Endothelial cell of umbilical vein (primary cell): ENCODE results near the gene SETDB1. TPM values are rescaled to one million over a fixed set of nuclear protein-coding genes. Genes with fewer than 3 reads are reported as not detected.

Experiments
- BruUV-seq: library from RNA; stranded (reverse); fragments of 400-500 nt; replicated peaks from 2 replicates; lab custom pipeline; 2021; lab: Mats Ljungman, UMichigan
- CTCF ChIA-PET: fragments of 300-600, 350-600 bp; sonication (Branson Sonifier 250); formaldehyde crosslinking; loops from one replicate; lab custom pipeline; 2021; ENCODE audit warnings: antibody characterized with exemption, inconsistent platforms; lab: Charles Lee
- POLR2A ChIA-PET: fragments of 300-600, 350-600 bp; sonication (Branson Sonifier 250); formaldehyde crosslinking; loops from one replicate; lab custom pipeline; 2021; ENCODE audit warnings: antibody characterized with exemption, inconsistent platforms; lab: Charles Lee
- DNase-seq: peaks from one replicate; pipeline ENCODE4 v3.0.0-alpha.2; 2011; ENCODE audit warnings: low read depth, low spot score
- FAIRE-seq: peaks from 2 replicates; lab custom pipeline; 2011; peaks lifted over from hg19 to GRCh38; lab: Jason Lieb, UNC
- H2AFZ ChIP-seq: 2 replicates; pipeline ENCODE4 v1.6.0; 2012; ENCODE audit warnings: low read depth, low read length, control low read depth, inconsistent platforms
- H3K27ac ChIP-seq: 2 replicates; pipeline ENCODE4 v1.5.1; 2011; ENCODE audit warnings: low read depth, mild to moderate bottlenecking, control low read depth, low read length, moderate library complexity; ENCODE audit not compliant: insufficient read depth
- H3K27me3 ChIP-seq, 2 experiments: 2 replicates each; pipeline versions ENCODE4 v1.6.0 to v1.6.1; 2011; ENCODE audit warnings: low read length in 2 of 2, mixed read lengths in 1 of 2; ENCODE audit not compliant: control insufficient read depth in 2 of 2, insufficient read depth in 2 of 2
- H3K36me3 ChIP-seq, 2 experiments: 2 replicates in 1 of 2; 3 replicates in 1 of 2; pipeline ENCODE4 v1.5.1; 2011; ENCODE audit warnings: low read length in 2 of 2, mild to moderate bottlenecking in 1 of 2, moderate library complexity in 1 of 2; ENCODE audit not compliant: control insufficient read depth in 2 of 2, insufficient read depth in 2 of 2; ENCODE audit errors: extremely low read depth in 1 of 2
- H3K4me1 ChIP-seq: 3 replicates; pipeline ENCODE4 v1.5.1; 2011; ENCODE audit warnings: mild to moderate bottlenecking, low read length; ENCODE audit not compliant: control insufficient read depth, insufficient read depth; ENCODE audit errors: extremely low read depth
- H3K4me2 ChIP-seq: 2 replicates; pipeline ENCODE4 v1.6.1; 2011; ENCODE audit warnings: low read length, control low read depth, mixed read lengths; ENCODE audit not compliant: insufficient read depth
- H3K4me3 ChIP-seq, 3 experiments: fragments of 200-600 bp in 1 of 3; sonication (generic), shearing (Covaris generic) in 1 of 3; replicated peaks in 1 of 3; 2 replicates each; pipeline ENCODE4 v1.5.1; 2011 to 2016; ENCODE audit warnings: control low read depth in 3 of 3, low read length in 3 of 3, mild to moderate bottlenecking in 2 of 3, inconsistent platforms in 1 of 3, low read depth in 1 of 3, moderate library complexity in 1 of 3; ENCODE audit not compliant: insufficient read depth in 1 of 3
- H3K79me2 ChIP-seq: 2 replicates; pipeline ENCODE4 v1.6.0; 2012; ENCODE audit warnings: low read length, inconsistent platforms; ENCODE audit not compliant: control insufficient read depth, insufficient read depth
- H3K9ac ChIP-seq: replicated peaks from 2 replicates; pipeline ENCODE3; 2011; ENCODE audit warnings: low read length, control low read depth; ENCODE audit not compliant: insufficient read depth; ENCODE audit errors: extremely low read depth
- H3K9me1 ChIP-seq: replicated peaks from 3 replicates; pipeline ENCODE4 v1.6.0; 2011; ENCODE audit warnings: mild to moderate bottlenecking, low read length; ENCODE audit not compliant: control insufficient read depth, insufficient read depth; ENCODE audit errors: extremely low read depth
- H3K9me3 ChIP-seq: replicated peaks from 2 replicates; pipeline ENCODE4 v1.5.1; 2012; ENCODE audit warnings: low read length, inconsistent platforms; ENCODE audit not compliant: control insufficient read depth, insufficient read depth
- H4K20me1 ChIP-seq: replicated peaks from 2 replicates; pipeline ENCODE3; 2011; ENCODE audit warnings: mild to moderate bottlenecking, low read length; ENCODE audit not compliant: control insufficient read depth, insufficient read depth; ENCODE audit errors: extremely low read depth
- CTCF ChIP-seq, 2 donors: IDR thresholded peaks; 1 replicate in 1 of 2; 2 replicates in 1 of 2; pipeline ENCODE4 v1.5.1; 2011; ENCODE audit warnings: low read length in 2 of 2, mild to moderate bottlenecking in 2 of 2, moderate library complexity in 2 of 2, control low read depth in 1 of 2, inconsistent platforms in 1 of 2, low read depth in 1 of 2; ENCODE audit not compliant: insufficient read depth in 1 of 2; ENCODE audit errors: extremely low read depth in 1 of 2
- EZH2 ChIP-seq: IDR thresholded peaks from 2 replicates; pipeline ENCODE4 v1.6.1; 2012; ENCODE audit warnings: borderline replicate concordance, low read depth, mild to moderate bottlenecking, moderate library complexity, low read length, inconsistent platforms; ENCODE audit not compliant: severe bottlenecking
- FOS ChIP-seq: IDR thresholded peaks from 2 replicates; pipeline ENCODE4 v1.6.1; 2011; ENCODE audit warnings: mild to moderate bottlenecking, low read length, moderate library complexity, borderline replicate concordance; ENCODE audit not compliant: insufficient read depth
- GATA2 ChIP-seq: IDR thresholded peaks from 2 replicates; pipeline ENCODE4 v1.7.0; 2011; ENCODE audit warnings: low read depth, mild to moderate bottlenecking, moderate library complexity, mixed read lengths, low read length; ENCODE audit not compliant: insufficient read length, insufficient read depth
- JUN ChIP-seq: IDR thresholded peaks from 2 replicates; pipeline ENCODE4 v1.6.1; 2011; ENCODE audit warnings: borderline replicate concordance, low read depth; ENCODE audit not compliant: insufficient read length, insufficient read depth
- MYC ChIP-seq: IDR thresholded peaks from one replicate; pipeline ENCODE4 v1.6.1; 2011; ENCODE audit warnings: mild to moderate bottlenecking, low read depth, low read length
- POLR2A ChIP-seq: IDR thresholded peaks from 2 replicates; pipeline ENCODE4 v1.6.1; 2012; ENCODE audit warnings: low read depth, mild to moderate bottlenecking, control low read depth, low read length
- POLR2AphosphoS5 ChIP-seq: IDR thresholded peaks from 2 replicates; pipeline ENCODE4 v1.6.1; 2012; ENCODE audit warnings: low read depth, mild to moderate bottlenecking, control low read depth, low read length, moderate library complexity; ENCODE audit not compliant: insufficient read depth
- dilution Hi-C: fragments of 300-500 bp; cut with MboI; formaldehyde crosslinking; loops from one replicate; pipeline ENCODE4 v1.15.0; 2019; ENCODE audit warnings: low sequenced_read_pairs; ENCODE audit not compliant: extremely low pct_ligation_motif_present
- intact Hi-C: fragments of 100-400 bp; cut with micrococcal nuclease; formaldehyde crosslinking; loops from one replicate; pipeline ENCODE4 v1.10.0; 2022
- polyA plus RNA-seq, 4 experiments: library from polyadenylated mRNA; depleted of rRNA in 3 of 4; stranded (reverse) in 3 of 4; unstranded in 1 of 4; fragments of >200 nt; gene quantifications; 2 replicates each; pipeline versions ENCODE4 v1.2.1 to v1.2.3, GENCODE V29; 2011 to 2012; ENCODE audit warnings: missing spikeins in 1 of 4
- total RNA-seq: library from RNA; stranded (reverse); gene quantifications from 2 replicates; pipeline ENCODE4 v1.2.3, GENCODE V29; 2021
- TF ChIP-seq, protein P1 (sequence below): IDR thresholded peaks from 2 replicates; pipeline ENCODE4 v1.6.1; 2011; ENCODE audit not compliant: insufficient read depth, insufficient read length

Gene SETDB1
- total and polyA plus RNA-seq, 2 donors (not counting 3 experiments of a cell fraction or from before 2014, with no cell fraction given) = 25.3 to 49.2 TPM

- POLR2A ChIA-PET = interaction anchor here (0.7 kb wide), 1 partner anchor 25 kb away, joined by 3 read pairs; no protein-coding TSS in a partner anchor
- Histone ChIP-seq H3K4me1 (no peaks in the 10 kb centered on the region), H3K9me3 (no peaks in the 10 kb centered on the region), H3K36me3 (peaks cover 28 to 34% of the 10 kb centered on the region in 2 experiments), H3K9me1 (no peaks in the 10 kb centered on the region), H4K20me1 (no peaks in the 10 kb centered on the region), H3K79me2 (no peaks in the 10 kb centered on the region), H3K4me3 (no peak overlapping the region), H3K27ac (no peak overlapping the region), H3K27me3 (no peaks in the 10 kb centered on the region), H2AFZ (no peak overlapping the region), H3K9ac (no peak overlapping the region), H3K4me2 (no peak overlapping the region)
- FAIRE-seq = no peak
- no peak for TF ChIP-seq POLR2AphosphoS5
- TF ChIP-seq EZH2 = no peak
- no peak for TF ChIP-seq GATA2
- TF ChIP-seq JUN = no peak
- TF ChIP-seq FOS = no peak
- TF ChIP-seq, protein P1, sequence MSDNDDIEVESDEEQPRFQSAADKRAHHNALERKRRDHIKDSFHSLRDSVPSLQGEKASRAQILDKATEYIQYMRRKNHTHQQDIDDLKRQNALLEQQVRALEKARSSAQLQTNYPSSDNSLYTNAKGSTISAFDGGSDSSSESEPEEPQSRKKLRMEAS = no peak
- TF ChIP-seq MYC = no peak
- intact Hi-C loops (no loop called here), dilution Hi-C loops (no loop called here)
- no TSS peak for BruUV-seq
- CTCF ChIA-PET = interaction anchor here (0.6 kb wide), 1 partner anchor 13 kb away, joined by 3 read pairs; no protein-coding TSS in a partner anchor
- no peak for DNase-seq
These were observed 18.7 kb downstream of the SETDB1 start for GRCh38 chr1:150944856-150945255.

DNA sequence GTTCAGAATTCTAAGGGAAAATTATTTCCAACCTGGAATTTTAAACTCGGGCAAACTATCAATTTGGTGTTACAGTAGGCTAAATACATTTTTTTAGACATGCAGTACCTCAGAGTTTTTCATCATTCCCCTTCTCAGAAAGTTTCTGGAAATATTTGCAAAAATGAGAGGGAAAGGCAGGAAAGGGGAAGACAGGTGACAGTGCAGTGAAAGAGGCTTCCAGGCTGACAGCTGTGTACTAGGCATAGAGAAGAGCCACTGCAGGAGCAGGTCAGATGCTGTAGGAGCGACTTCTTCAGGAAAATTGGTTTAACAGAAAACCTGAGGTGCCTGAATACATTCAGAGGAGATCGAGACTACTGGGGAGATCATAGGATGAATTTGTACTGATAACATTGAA is 28.5 kb downstream of the SETDB1 start:
- Histone ChIP-seq H2AFZ (no peak overlapping the region), H3K36me3 (peaks cover 13 to 22% of the 10 kb centered on the region in 2 experiments), H3K27me3 (no peaks in the 10 kb centered on the region), H3K4me2 (no peak overlapping the region), H3K79me2 (no peaks in the 10 kb centered on the region), H3K9me3 (no peaks in the 10 kb centered on the region), H3K27ac (no peak overlapping the region), H3K4me3 (no peak overlapping the region), H3K9me1 (no peaks in the 10 kb centered on the region), H3K4me1 (no peaks in the 10 kb centered on the region), H4K20me1 (no peaks in the 10 kb centered on the region), H3K9ac (no peak overlapping the region)
- intact Hi-C loops (no loop called here), dilution Hi-C loops (no loop called here)
- ChIA-PET CTCF (interaction anchor here (3.0 kb wide), 1 partner anchor 41 kb away, joined by 10 read pairs; no protein-coding TSS in a partner anchor), POLR2A (no interaction called here)
- DNase-seq (no peak), FAIRE-seq (no peak)
- BruUV-seq = no TSS peak
- no peak for TF ChIP-seq MYC
- TF ChIP-seq, protein P1 = no peak
- no peak for TF ChIP-seq EZH2
- TF ChIP-seq FOS = no peak
- no peak for TF ChIP-seq JUN
- no peak for TF ChIP-seq GATA2
- no peak for TF ChIP-seq CTCF (IDR thresholded peaks at IDR 0.05; ENCODE audit: extremely low read depth in 1 of 2, insufficient read depth in 1 of 2, low read depth in 1 of 2, low read length in 2 of 2)
- no peak for TF ChIP-seq POLR2A
